ENCODE measurements around the gene CDH4.

DNA sequence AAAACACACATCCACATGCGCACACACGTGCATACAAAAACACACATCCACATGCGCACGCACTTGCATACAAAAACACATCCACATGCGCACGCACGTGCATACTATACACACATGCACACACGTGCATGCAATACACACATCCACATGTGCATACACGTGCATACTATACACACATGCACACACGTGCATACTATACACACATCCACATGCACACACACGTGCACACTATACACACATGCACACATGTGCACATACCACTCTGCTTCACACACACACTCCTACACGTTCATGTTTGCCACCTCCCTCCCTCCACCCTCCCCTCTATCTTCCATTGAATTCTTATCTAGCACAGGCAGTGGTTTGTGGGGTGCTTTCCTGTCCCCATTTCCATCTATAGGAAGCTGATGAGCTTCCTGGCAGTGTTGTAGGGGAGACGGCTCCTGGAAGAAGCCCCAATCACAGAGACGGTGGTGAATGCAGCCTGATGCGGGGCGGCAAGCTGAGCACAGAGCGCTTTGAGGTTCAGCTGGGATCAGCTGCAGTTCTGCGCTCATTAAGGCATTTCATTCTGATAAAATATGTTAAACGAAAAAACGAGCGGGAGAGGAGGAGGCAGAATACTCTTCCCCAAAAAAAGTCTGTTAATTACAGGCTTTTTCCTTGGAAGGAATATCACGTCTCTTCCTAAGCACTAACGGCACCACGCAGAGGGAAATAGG, 525.9 kb downstream of the CDH4 start:
- TF ChIP-seq, protein P1, sequence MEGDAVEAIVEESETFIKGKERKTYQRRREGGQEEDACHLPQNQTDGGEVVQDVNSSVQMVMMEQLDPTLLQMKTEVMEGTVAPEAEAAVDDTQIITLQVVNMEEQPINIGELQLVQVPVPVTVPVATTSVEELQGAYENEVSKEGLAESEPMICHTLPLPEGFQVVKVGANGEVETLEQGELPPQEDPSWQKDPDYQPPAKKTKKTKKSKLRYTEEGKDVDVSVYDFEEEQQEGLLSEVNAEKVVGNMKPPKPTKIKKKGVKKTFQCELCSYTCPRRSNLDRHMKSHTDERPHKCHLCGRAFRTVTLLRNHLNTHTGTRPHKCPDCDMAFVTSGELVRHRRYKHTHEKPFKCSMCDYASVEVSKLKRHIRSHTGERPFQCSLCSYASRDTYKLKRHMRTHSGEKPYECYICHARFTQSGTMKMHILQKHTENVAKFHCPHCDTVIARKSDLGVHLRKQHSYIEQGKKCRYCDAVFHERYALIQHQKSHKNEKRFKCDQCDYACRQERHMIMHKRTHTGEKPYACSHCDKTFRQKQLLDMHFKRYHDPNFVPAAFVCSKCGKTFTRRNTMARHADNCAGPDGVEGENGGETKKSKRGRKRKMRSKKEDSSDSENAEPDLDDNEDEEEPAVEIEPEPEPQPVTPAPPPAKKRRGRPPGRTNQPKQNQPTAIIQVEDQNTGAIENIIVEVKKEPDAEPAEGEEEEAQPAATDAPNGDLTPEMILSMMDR (IDR thresholded peaks at IDR 0.05) = no peak
- no peak for TF ChIP-seq ZFX (IDR thresholded peaks at IDR 0.05; ENCODE audit: borderline replicate concordance)
